HL-60 (cell line): ENCODE measurements around the gene SPI1.

Experiments used
- GABPA ChIP-seq: IDR thresholded peaks from 2 replicates; pipeline ENCODE4 v1.6.1; 2012; ENCODE audit warnings: low read depth
- POLR2AphosphoS5 ChIP-seq: IDR thresholded peaks from 2 replicates; pipeline ENCODE4 v1.6.1; 2012; ENCODE audit warnings: low read depth
- TF ChIP-seq, protein P1 (sequence below): IDR thresholded peaks from one replicate; pipeline ENCODE4 v1.5.1; 2011; ENCODE audit warnings: low read length, control low read depth, inconsistent platforms; ENCODE audit not compliant: insufficient read depth
- TF ChIP-seq, protein P2 (sequence below): IDR thresholded peaks from 2 replicates; pipeline ENCODE4 v1.6.1; 2012; ENCODE audit warnings: low read depth; ENCODE audit not compliant: insufficient replicate concordance

DNA sequence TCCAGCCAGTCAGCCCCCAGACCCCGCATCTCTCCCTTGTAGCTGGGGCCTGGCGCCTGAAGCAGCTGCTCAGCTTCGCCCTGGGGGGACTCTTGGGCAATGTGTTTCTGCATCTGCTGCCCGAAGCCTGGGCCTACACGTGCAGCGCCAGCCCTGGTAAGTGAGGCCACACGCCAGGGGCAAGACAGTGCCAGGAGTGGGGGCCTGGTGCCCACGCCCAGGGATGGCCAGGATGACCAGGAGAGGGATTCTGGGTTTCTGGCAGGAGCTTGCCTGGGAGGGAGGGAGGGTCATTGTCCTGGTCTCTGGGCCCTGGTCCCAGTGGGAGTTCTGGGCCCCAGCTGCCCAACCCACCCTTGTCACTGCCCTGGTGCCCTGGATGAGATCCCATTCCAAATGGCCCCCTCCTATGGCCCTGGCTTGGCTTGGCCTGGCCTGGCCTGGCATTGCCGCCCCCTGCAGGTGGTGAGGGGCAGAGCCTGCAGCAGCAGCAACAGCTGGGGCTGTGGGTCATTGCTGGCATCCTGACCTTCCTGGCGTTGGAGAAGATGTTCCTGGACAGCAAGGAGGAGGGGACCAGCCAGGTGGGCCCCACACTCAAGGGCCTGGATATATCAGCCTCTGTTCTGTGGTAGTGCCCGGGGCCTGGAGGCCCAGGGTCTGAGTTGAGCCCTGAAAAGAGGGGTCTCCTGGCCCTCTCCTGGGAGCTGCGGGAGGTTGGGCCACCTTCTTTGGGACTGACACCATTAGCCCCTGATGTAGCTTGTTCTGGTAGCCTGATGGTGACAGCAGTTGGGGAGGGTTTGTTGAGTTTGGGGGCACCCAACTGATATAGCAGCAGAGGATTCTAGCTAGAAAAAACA, 33.8 kb upstream of the SPI1 start:
- TF ChIP-seq, protein P1, sequence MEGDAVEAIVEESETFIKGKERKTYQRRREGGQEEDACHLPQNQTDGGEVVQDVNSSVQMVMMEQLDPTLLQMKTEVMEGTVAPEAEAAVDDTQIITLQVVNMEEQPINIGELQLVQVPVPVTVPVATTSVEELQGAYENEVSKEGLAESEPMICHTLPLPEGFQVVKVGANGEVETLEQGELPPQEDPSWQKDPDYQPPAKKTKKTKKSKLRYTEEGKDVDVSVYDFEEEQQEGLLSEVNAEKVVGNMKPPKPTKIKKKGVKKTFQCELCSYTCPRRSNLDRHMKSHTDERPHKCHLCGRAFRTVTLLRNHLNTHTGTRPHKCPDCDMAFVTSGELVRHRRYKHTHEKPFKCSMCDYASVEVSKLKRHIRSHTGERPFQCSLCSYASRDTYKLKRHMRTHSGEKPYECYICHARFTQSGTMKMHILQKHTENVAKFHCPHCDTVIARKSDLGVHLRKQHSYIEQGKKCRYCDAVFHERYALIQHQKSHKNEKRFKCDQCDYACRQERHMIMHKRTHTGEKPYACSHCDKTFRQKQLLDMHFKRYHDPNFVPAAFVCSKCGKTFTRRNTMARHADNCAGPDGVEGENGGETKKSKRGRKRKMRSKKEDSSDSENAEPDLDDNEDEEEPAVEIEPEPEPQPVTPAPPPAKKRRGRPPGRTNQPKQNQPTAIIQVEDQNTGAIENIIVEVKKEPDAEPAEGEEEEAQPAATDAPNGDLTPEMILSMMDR, result peak; percentile 91
- TF ChIP-seq POLR2AphosphoS5 (no peak), GABPA (no peak)
- TF ChIP-seq, protein P2, sequence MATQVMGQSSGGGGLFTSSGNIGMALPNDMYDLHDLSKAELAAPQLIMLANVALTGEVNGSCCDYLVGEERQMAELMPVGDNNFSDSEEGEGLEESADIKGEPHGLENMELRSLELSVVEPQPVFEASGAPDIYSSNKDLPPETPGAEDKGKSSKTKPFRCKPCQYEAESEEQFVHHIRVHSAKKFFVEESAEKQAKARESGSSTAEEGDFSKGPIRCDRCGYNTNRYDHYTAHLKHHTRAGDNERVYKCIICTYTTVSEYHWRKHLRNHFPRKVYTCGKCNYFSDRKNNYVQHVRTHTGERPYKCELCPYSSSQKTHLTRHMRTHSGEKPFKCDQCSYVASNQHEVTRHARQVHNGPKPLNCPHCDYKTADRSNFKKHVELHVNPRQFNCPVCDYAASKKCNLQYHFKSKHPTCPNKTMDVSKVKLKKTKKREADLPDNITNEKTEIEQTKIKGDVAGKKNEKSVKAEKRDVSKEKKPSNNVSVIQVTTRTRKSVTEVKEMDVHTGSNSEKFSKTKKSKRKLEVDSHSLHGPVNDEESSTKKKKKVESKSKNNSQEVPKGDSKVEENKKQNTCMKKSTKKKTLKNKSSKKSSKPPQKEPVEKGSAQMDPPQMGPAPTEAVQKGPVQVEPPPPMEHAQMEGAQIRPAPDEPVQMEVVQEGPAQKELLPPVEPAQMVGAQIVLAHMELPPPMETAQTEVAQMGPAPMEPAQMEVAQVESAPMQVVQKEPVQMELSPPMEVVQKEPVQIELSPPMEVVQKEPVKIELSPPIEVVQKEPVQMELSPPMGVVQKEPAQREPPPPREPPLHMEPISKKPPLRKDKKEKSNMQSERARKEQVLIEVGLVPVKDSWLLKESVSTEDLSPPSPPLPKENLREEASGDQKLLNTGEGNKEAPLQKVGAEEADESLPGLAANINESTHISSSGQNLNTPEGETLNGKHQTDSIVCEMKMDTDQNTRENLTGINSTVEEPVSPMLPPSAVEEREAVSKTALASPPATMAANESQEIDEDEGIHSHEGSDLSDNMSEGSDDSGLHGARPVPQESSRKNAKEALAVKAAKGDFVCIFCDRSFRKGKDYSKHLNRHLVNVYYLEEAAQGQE, result no peak
